Neuronal stem cell (in vitro differentiated cells): Measurements from ENCODE around the gene CD320.

Experiments
- DNase-seq: peaks from one replicate; pipeline ENCODE4 v3.0.0-alpha.2; 2013; ENCODE audit warnings: low spot score
- H2AFZ ChIP-seq: one replicate; pipeline ENCODE4 v1.6.1; 2013; ENCODE audit warnings: mild to moderate bottlenecking, low read length, inconsistent platforms
- H2AK5ac ChIP-seq: 2 replicates; pipeline ENCODE4 v1.6.1; 2013; ENCODE audit warnings: low read depth, mild to moderate bottlenecking, inconsistent platforms, low read length, moderate library complexity, mixed read lengths
- H2BK120ac ChIP-seq: 2 replicates; pipeline ENCODE4 v1.6.1; 2013; ENCODE audit warnings: low read depth, mild to moderate bottlenecking, inconsistent platforms, low read length, moderate library complexity, mixed read lengths
- H2BK12ac ChIP-seq: one replicate; pipeline ENCODE4 v1.6.1; 2013; ENCODE audit warnings: low read length, inconsistent platforms
- H2BK15ac ChIP-seq: 2 replicates; pipeline ENCODE4 v1.6.1; 2013; ENCODE audit warnings: mild to moderate bottlenecking, low read length, inconsistent platforms, mixed read lengths
- H2BK5ac ChIP-seq: one replicate; pipeline ENCODE4 v1.6.1; 2013; ENCODE audit warnings: inconsistent platforms, mild to moderate bottlenecking, low read length, moderate library complexity
- H3K14ac ChIP-seq: one replicate; pipeline ENCODE4 v1.6.1; 2013; ENCODE audit warnings: low read length, inconsistent platforms
- H3K18ac ChIP-seq: 2 replicates; pipeline ENCODE4 v1.6.1; 2013; ENCODE audit warnings: low read length, inconsistent platforms
- H3K23ac ChIP-seq: 2 replicates; pipeline ENCODE4 v1.6.1; 2013; ENCODE audit warnings: low read depth, mild to moderate bottlenecking, mixed read lengths, low read length, inconsistent platforms; ENCODE audit not compliant: poor library complexity
- H3K27ac ChIP-seq: replicated peaks from 3 replicates; pipeline ENCODE4 v1.5.1; 2013; ENCODE audit warnings: low read length, inconsistent platforms
- H3K27me3 ChIP-seq, 3 experiments: 2 replicates each; pipeline ENCODE4 v1.6.1; 2013; ENCODE audit warnings: low read length in 3 of 3, mild to moderate bottlenecking in 2 of 3, inconsistent platforms in 1 of 3, low read depth in 1 of 3, mixed read lengths in 1 of 3, moderate library complexity in 1 of 3; ENCODE audit not compliant: control insufficient read depth in 3 of 3, insufficient read depth in 3 of 3
- H3K36me3 ChIP-seq, 2 donors: replicated peaks in 1 of 2; 2 replicates each; pipeline ENCODE4 v1.6.1; 2013; ENCODE audit warnings: low read length in 2 of 2; ENCODE audit not compliant: control insufficient read depth in 2 of 2, insufficient read depth in 2 of 2
- H3K4ac ChIP-seq: 2 replicates; pipeline ENCODE4 v1.6.1; 2013; ENCODE audit warnings: inconsistent platforms, mild to moderate bottlenecking, low read length, moderate library complexity
- H3K4me1 ChIP-seq, 2 donors: 1 replicate in 1 of 2; 2 replicates in 1 of 2; pipeline ENCODE4 v1.6.1; 2013; ENCODE audit warnings: low read length in 2 of 2, low read depth in 1 of 2; ENCODE audit not compliant: control insufficient read depth in 2 of 2, insufficient read depth in 1 of 2
- H3K4me2 ChIP-seq: one replicate; pipeline ENCODE4 v1.6.1; 2013; ENCODE audit warnings: mild to moderate bottlenecking, low read length, inconsistent platforms; ENCODE audit not compliant: insufficient read depth, poor library complexity, severe bottlenecking
- H3K4me3 ChIP-seq, 2 donors: 2 replicates each; pipeline ENCODE4 v1.5.1; 2013; ENCODE audit warnings: low read length in 2 of 2, mild to moderate bottlenecking in 2 of 2, inconsistent platforms in 1 of 2, moderate library complexity in 1 of 2
- H3K79me1 ChIP-seq: one replicate; pipeline ENCODE4 v1.6.1; 2013; ENCODE audit warnings: low read depth, mild to moderate bottlenecking, inconsistent platforms, low read length, moderate library complexity
- H3K9ac ChIP-seq: one replicate; pipeline ENCODE4 v1.6.1; 2013; ENCODE audit warnings: mild to moderate bottlenecking, low read depth, low read length, inconsistent platforms; ENCODE audit not compliant: poor library complexity
- H3K9me3 ChIP-seq, 2 donors: replicated peaks in 1 of 2; 2 replicates each; pipeline versions ENCODE3 to v1.6.1; 2013; ENCODE audit warnings: low read length in 2 of 2, mild to moderate bottlenecking in 2 of 2, inconsistent platforms in 1 of 2, low read depth in 1 of 2, mixed read lengths in 1 of 2, moderate library complexity in 1 of 2; ENCODE audit not compliant: control insufficient read depth in 2 of 2, insufficient read depth in 1 of 2
- H4K8ac ChIP-seq: one replicate; pipeline ENCODE4 v1.6.1; 2013; ENCODE audit warnings: low read depth, mild to moderate bottlenecking, inconsistent platforms, low read length, moderate library complexity
- H4K91ac ChIP-seq: one replicate; pipeline ENCODE4 v1.6.1; 2013; ENCODE audit warnings: low read length, low read depth, mild to moderate bottlenecking, inconsistent platforms; ENCODE audit not compliant: poor library complexity
- WGBS, 2 donors: extraction: QIAGEN DNeasy Blood & Tissue Kit; methylation state at CpG; one replicate each; pipeline ENCODE4 v1.1.7; 2013; ENCODE audit warnings: missing lambda C conversion rate in 2 of 2, mixed read lengths in 1 of 2; ENCODE audit not compliant: insufficient read length in 2 of 2, insufficient replicate concordance in 1 of 2; ENCODE audit errors: extremely low coverage in 2 of 2; 5-methylcytosine and 5-hydroxymethylcytosine counted together

CD320 gene

GRCh38 chr19:8335343-8336071 is 27.3 kb upstream of the CD320 start:
- WGBS, 2 donors: no CpG with 5 or more reads among the region's 79 CpGs
- no peak overlapping the region for H3K14ac ChIP-seq
- H4K91ac ChIP-seq: no peak overlapping the region
- H2AFZ ChIP-seq: peak overlapping the region; percentile 96
- peak overlapping the region; percentile 59 for H3K18ac ChIP-seq
- no peak overlapping the region for H2BK12ac ChIP-seq
- no peak overlapping the region for H3K27ac ChIP-seq
- H3K4ac ChIP-seq: no peak overlapping the region
- H4K8ac ChIP-seq: no peak overlapping the region
- peak overlapping the region; percentile 47 to 79 for H3K4me3 ChIP-seq
- DNase-seq: no peak
- no peak overlapping the region for H2AK5ac ChIP-seq
- no peaks in the 10 kb centered on the region for H3K9me3 ChIP-seq
- peak overlapping the region; percentile 62 for H3K4me2 ChIP-seq
- peaks cover 3 to 5% of the 10 kb centered on the region in 2 donors for H3K4me1 ChIP-seq
- no peaks in the 10 kb centered on the region for H3K79me1 ChIP-seq
- peak overlapping the region; percentile 60 for H3K9ac ChIP-seq
- no peak overlapping the region for H3K23ac ChIP-seq
- H2BK120ac ChIP-seq: no peak overlapping the region
- H2BK5ac ChIP-seq: peak overlapping the region; percentile 24
- H3K36me3 ChIP-seq: no peaks in the 10 kb centered on the region
- H3K27me3 ChIP-seq: peaks cover 23 to 69% (median 55%) of the 10 kb centered on the region in 3 experiments
- H2BK15ac ChIP-seq: no peak overlapping the region

DNA sequence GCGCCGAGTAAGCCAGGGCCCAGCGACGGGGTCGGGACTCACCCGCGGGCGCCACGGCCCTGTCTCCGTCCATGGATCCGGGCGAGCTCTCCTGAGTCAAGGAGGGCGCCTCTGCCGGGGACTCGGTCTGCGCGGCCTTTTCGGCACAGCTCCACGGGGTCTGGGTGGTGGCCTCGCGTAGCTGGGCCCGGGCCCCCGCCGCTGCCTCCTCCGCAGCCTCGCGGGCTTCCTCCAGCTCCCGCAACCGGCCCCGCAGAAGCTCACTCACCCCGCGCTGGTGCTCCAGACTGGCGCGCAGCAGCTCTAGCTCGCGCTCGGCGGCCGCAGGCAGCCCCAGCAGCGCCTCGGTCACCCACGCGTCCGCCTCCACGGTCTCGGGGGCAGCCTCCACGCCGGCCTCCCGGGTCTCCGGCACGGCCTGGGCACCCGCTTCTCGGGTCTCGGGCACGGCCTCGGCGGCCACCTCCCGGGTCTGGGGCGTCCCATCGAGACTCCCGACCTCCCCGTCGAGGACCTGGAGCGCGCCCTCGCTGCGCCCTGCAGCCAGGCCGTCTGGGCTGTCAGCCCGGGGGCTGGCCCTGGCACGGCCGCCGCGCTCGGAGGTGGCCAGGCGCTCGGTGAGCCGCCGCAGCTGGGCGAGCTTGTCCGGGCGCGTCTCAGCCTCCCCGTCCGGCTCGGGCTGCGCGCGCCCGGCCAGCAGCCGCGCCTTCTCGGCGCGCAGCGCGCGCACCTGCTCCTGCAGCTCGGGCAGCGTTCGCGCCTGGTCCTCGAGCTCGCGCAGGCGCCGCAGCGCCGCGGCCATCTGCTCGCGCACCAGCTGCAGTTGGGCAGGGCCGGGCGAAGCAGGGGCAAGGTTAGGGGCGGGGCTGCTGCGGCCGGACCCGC is 26.5 kb upstream of the CD320 start:
- Histone ChIP-seq H3K23ac (peak overlapping the region; percentile 80), H2BK12ac (peak overlapping the region; percentile 24), H3K27me3 (peaks cover 23 to 71% (median 54%) of the 10 kb centered on the region in 3 experiments), H2AFZ (peak overlapping the region; percentile 96), H3K4me1 (peaks cover 1 to 3% of the 10 kb centered on the region in 2 donors), H3K4me2 (peak overlapping the region; percentile 62), H2AK5ac (peak overlapping the region; percentile 97), H3K36me3 (no peaks in the 10 kb centered on the region), H3K18ac (peak overlapping the region; percentile 93), H3K27ac (no peak overlapping the region), H3K9ac (peak overlapping the region; percentile 70), H4K8ac (peak overlapping the region; percentile 43), H3K79me1 (no peaks in the 10 kb centered on the region), H3K4ac (no peak overlapping the region), H3K9me3 (no peaks in the 10 kb centered on the region), H2BK5ac (peak overlapping the region; percentile 82), H3K14ac (no peak overlapping the region), H4K91ac (no peak overlapping the region), H3K4me3 (peak overlapping the region; percentile 47 to 79), H2BK15ac (peak overlapping the region; percentile 37), H2BK120ac (no peak overlapping the region)
- no CpG with 5 or more reads among the region's 117 CpGs for WGBS, 2 donors
- DNase-seq: peak; percentile 73

DNA sequence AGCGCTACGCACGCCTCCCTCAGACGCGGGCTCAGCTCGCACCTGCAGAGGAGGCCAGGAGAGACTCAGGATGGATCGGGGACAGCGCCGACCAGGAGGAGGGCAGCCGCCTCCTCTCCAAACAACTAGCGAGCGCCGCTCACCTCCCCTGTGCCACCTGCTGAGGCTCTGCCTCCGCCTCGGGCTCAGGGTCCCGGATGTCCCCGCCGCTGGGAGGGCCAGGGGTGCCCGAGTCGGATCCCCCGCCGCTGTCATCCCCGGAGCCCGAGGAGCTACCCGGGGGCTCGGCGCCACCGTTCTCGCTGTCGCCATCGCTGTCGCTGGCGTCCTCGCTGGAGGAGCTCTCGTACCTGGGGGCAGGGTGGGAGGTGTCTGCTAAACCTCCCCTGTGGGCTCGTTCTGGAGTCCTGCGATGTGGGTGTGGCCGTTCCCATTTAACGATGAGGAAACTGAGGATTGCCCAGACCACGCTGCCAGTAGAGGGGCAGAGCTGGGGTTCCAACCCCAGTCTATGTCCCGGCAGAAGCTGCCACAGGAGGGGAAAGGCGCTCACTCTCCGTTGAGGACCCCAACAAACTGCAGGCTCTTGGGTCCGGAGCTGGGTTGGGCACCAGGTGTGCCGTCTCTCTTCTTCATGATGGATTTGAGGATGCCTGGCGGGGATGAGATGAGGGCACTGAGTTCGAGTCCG is 25.8 kb upstream of the CD320 start:
- Histone ChIP-seq H3K9me3 (no peaks in the 10 kb centered on the region), H2BK5ac (peak overlapping the region; percentile 82), H2AK5ac (peak overlapping the region; percentile 97), H3K4ac (no peak overlapping the region), H3K36me3 (no peaks in the 10 kb centered on the region), H4K91ac (no peak overlapping the region), H3K4me1 (peaks cover 1 to 3% of the 10 kb centered on the region in 2 donors), H3K23ac (peak overlapping the region; percentile 89), H3K14ac (peak overlapping the region; percentile 71), H2BK120ac (no peak overlapping the region), H3K9ac (peak overlapping the region; percentile 70), H3K27me3 (peaks cover 23 to 74% (median 54%) of the 10 kb centered on the region in 3 experiments), H2BK12ac (peak overlapping the region; percentile 24), H3K4me2 (peak overlapping the region; percentile 66), H2BK15ac (peak overlapping the region; percentile 67), H4K8ac (no peak overlapping the region), H3K27ac (no peak overlapping the region), H3K18ac (peak overlapping the region; percentile 93), H2AFZ (peak overlapping the region; percentile 75), H3K79me1 (no peaks in the 10 kb centered on the region), H3K4me3 (peak overlapping the region; percentile 47 to 62)
- WGBS, 2 donors: no CpG with 5 or more reads among the region's 48 CpGs
- DNase-seq: no peak
